GM21786 (cell line): ENCODE data around the gene LHX1.

Source experiments
- ATAC-seq: cut with Tn5 transposase; IDR thresholded peaks from one replicate; pipeline ENCODE4 v1.9.1; 2021; ENCODE audit not compliant: unreplicated experiment

Gene LHX1

DNA sequence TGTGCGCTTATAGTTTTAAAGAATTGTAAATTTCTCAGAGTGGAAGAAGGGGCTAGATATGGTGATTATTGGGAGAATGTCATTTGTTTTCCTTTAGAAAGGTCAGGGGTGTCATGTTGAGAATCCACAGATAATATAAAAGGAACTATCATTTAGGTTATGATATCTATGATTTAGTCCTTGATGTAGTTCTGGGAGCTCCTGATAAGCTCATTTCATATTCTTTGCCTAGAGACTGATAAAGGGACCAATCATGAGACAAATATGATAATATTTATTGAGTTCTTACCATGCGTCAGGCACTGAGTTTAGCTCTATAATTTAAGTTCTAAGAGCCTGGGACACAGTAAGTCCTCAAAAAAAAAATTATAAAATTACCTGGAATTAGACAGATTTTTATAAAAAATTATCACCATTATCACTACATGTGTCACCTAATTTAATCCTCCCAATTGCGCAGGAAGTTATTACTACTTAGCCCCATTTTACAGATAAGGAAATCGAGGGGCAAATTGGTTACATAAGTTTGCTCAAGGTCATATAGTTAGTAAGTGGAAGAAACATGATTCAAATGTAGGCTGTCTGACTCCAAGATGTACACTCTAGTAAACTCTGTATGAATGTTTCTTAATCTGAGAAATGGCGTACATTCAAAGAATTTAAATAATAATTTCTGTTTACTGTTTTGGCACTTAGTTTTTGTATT is 14.0 kb downstream of the LHX1 start:
- ATAC-seq: no peak

DNA sequence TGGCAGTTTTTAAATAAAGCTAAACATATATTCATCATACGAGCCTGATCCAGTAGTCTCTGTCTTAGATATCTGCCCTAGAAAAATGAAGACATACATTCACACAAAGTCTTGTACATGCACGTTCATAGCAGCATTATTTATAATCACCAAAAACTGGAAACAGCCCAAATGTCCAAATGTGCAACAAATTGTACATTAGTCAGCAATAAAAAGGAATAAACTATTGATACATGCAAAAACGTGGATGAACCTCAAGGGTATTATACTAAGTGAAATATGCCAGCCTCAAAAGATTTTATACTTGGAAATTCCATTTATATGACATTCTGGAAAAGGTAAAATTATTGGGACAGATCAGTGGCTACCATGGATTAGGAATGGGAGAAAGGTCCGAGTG is 34.2 kb downstream of the LHX1 start:
- no peak for ATAC-seq

DNA sequence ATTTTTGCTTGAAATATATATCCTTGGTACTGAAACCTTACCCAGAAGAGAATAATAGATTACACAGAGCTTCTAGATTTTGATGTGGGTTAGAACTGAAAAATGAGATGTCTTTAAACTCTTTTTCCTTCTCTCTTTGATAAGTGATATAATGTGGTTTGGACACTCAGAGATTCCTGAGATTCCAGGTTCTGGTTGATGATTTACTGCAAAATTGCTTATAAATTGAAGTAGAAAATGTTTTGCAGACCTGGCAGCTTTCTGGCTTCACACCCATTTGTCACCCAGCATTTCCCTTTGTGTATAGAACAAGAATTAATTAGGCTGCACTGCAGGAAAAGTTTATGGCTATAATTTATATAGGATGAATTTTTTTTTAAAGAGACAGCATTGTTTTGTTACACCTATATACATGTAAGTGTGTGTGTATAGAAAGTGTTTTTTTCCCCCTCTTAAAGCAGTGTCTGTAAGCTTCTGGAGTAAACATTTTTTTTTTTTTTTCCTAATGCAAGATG is 35.0 kb downstream of the LHX1 start:
- ATAC-seq: no peak

DNA sequence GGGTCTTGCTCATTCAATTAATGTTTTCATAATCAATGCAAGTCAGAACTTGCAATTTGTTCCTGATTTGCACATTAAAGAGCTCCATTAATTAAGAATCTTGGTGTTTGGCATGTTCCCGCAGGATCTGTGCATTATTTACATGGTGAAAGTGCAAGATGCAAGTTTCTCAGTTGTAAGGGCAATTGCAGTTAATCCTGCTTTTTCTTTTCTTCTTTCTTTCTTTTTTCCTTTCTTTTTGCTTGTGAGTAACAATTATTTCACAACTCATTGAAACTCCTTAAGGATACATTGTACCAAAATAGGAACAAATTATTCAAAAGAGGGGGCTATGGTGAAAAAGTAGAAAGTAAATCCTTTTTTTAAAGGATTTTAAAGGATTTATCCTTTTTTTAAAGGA is 35.6 kb downstream of the LHX1 start:
- ATAC-seq: no peak

DNA sequence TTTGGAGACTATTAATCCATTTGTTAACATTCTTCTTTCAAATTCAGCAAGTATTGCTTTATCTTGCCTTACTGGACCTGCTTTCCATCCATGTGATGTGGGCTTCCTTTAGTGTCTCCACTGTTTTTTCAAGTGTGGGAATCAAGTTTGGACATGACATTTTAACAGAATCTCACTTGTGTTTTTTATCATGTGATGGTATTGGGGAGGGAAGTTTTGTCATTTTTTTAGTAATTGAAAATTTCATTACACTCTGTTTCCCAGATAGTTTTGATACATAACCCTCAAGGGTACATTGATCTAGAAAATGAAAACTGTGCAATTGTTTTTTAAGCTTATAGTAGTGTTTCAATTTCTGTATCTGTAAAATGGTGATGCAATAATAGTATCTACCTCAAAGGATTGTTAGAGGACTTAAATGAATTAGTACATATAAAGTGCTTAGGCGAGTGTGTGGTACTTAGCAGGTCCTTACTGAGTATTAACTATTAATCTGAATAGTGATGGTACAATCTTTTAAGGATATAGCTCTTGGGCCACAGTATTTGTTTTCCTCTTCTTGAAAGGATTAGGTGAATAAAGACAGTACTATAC is 38.7 kb downstream of the LHX1 start:
- ATAC-seq: no peak

DNA sequence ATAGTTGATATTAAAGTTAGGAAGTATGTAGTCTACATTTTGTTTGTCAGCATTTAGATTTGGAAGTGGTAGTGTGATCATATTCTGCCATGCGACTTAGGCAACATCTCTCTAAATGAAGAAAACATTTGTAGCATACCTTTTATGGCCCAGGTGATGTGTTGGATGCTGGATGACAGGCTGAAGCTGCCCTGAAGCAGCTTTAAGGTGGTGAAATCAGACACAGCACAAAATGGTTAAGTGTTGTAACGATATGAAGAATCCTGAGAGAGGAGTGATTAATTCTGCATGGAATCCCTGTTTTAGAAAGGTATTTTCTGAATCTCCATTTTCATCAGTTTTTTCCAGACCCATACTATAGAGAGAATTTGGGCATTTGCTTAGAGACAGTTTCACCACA is 39.8 kb downstream of the LHX1 start:
- ATAC-seq: no peak

DNA sequence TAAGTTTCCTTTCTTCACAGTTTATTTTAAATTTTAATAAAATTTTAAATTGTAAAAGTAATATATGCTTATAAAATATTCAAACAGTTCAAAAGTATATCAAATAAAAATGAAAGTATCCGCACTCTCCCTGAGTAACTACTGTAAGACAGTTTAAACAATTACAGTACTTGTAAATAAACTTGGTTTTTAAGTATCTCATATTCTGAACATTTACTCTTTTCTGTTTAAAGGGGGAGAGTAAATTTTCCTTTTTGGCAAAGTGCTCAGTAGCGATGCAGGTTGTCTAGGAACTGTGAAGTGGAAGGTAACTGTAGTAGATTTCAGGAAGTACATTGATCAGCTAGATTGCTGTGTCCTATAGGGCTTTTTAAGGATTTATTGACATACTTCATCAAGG is 40.3 kb downstream of the LHX1 start:
- ATAC-seq: no peak

DNA sequence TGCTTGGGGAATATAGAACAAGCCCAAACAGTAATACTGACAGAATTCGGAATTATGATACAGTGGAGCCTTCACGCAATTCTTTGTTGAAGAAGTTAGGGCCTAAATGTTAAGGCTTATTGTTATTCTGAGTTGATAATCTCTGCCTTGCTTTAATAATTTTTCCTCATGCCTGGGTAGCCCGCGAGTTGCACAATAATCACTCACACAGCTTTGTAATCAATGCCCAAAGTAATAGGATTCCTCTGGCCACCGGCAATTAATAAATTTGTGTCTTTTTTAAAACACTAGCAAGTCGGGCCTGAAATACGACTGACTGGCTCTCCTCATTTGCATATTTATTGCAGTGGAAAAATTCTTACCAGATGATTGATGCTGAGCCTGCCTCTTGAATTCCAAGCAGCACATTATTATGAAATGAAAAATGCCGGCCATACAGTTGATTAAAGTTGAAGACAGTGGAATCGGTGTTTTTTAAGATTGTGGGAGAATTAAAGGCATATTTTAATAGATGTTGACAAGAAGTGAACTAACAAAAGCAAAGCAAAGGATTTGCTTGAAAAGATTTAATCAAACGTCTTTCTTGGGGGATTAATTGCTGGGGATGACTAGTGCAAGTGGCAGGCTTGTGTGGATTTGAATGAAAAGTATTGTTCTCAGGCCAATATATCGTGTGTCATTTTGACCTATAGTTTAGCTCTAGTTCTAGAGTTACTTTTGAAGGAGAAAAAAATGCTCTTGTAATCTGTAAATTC is 41.7 kb downstream of the LHX1 start:
- ATAC-seq: no peak

DNA sequence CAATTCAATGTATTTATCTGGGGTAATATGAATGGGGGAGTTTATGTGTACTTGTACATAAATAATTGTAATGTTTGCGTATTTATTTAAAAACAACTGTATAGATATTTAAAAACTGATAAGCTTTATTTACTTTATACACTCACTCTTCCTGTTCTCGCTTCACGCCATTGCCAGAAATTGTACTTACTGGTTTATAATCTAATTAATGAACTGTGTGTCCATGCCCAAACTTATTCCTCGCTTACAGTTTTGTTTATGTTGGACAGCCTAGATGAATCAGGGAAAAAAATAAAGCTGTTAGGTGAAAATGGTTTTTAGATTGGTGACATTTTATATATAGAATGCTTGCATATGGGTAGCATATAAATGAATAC is 42.3 kb downstream of the LHX1 start:
- ATAC-seq: no peak

DNA sequence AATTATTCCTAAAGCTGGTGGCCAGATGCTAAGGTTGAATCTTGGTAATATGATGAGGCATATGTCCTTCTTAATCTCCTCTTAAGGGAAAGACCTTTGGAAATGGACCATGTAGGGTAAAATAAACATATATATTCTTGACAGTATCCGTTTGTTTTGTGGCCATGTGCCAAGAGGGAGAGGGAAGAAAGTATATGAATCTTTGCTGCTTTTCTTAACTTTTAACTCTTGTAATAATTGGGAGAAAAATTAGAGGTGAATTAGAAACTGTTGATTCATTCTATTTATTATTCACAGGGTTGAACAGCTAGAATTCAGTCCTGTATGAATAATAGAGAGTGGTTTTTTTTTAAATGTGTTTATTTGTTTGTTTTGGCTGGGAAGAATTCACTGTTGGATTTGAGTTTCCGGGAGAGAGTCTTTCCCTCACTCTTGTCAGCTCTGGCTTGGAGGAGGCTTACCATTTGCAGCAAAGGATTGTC is 43.0 kb downstream of the LHX1 start:
- no peak for ATAC-seq

DNA sequence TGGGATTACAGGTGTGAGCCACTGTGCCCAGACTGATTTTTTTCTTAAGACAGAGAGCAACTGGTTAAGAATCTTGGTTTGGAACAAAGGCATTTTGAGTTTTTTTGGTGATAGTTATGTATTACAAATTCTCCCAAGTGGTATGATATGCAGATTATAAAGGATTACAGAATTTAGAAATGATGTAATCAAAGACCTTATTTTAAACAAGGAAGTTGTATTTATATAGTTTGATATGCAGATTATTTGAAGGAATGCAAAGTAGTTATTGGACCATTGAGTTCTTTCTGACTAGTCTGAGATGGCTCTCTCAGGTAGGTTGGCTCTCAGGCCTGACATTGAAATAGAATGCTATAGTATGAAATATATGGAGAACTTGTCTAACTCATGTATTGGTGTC is 46.3 kb downstream of the LHX1 start:
- no peak for ATAC-seq

DNA sequence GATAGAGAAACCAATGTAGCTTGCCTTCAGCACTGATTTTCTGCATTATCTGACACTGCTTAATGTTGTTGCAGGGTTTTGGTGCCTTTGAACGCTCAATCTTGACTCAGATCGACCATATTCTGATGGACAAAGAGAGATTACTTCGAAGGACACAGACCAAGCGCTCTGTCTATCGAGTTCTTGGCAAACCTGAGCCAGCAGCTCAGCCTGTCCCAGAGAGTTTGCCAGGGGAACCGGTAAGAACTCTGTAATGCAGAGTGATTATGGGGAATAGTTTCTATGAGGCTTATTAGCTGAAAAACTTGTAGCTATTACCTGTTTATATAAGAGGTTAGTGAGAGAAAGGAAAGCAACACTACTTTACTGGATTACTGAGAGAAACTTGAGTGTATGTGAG is 51.9 kb downstream of the LHX1 start:
- no peak for ATAC-seq

DNA sequence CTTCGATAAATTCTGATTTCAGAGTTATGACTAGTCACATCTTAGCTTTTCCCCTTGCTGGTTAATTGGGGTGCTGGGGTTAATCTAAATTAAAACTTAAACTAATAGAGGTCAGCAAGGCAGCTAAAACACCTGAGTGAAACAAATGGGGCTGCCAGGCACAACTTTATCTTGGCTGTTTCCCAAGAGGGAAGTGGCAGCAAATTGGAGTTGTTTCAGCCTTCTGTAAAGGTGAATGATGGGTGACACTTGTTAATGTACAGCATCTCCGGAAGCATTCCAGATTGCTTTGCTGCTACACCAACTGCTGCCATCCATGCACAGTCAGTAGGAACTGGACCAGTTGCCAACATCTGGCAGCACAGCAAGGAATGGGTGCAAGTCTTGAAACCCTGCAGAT is 55.4 kb downstream of the LHX1 start:
- ATAC-seq: no peak

DNA sequence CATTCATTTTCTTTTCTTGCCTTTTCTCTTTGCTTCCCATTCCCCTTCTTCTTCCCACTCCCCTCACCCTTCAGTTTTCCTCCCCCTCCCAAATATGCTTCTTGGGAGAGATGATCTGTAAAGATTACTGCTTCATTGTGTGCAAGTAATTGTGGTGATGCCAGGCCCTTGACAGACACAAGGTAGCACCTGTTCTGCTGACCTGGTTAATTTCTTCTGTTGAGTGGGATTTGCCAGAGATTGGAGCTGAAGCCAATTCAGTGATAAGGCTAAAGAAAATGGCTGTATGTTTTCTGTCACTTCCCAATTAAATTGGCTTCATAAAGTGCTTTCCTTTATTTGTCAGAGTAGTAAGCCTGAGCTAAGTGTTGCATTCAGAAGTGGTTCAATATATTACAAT is 56.0 kb downstream of the LHX1 start:
- no peak for ATAC-seq
